ENCODE results near the gene BTRC. TPM values are rescaled to one million over a fixed set of nuclear protein-coding genes. Genes with fewer than 3 reads are reported as not detected.

The BTRC gene
- total RNA-seq, 4 donors from 2014 or later, result 14.7 to 23.0 (median 16.8) TPM

DNA sequence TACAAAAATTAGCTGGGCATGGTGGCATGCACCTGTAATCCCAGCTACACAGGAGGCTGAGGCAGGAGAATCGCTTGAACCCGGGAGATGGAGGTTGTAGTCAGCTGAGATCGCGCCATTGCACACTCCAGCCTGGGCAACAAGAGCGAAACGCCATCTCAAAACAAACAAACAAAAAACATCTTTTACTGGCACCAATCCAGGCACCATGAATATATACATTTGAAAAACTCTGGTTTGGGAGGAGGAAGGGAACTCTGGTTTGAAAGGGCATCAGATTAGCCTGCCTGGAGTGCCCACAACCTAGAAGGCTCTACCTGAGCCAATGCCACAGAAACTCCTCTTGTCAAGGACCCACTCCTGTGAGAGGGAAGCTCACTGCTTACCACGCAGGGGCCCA is 218.2 kb downstream of the BTRC start:
- TF ChIP-seq POLR2A (IDR thresholded peaks at IDR 0.05) (no peak), CTCF (IDR thresholded peaks at IDR 0.05) (no peak)
- WGBS, 2 donors, result 90 to 91% methylated on average over 7 of the region's 7 CpGs
- intact Hi-C loops (cut with DNase I; ENCODE audit: low total_unique reads), result no loop called here
- H3K4me3 ChIP-seq (ENCODE audit: low read depth, poor library complexity, severe bottlenecking), result no peak overlapping the region
- no peak for DNase-seq (ENCODE audit: low spot score in 2 of 2)

DNA sequence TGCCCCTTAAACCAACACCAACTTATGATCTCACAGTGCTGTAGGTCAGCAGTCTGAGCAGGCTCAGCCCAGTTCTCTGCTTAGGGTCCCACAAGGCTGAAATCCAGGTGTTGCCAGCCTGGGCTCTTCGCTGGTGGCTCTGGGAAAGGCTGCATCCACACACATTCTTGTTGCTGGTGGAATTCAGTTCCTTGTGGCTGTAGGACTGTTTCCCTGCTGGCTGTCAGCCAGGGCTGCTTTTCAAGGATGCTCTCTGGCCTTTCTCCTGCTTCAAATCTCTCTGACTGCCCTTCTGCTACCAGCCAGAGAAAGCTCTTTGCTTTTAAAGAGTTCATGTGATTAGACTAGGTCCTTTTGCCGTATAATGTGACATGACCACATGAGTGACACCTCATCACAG is 218.8 kb downstream of the BTRC start:
- TF ChIP-seq CTCF (IDR thresholded peaks at IDR 0.05) (no peak), POLR2A (IDR thresholded peaks at IDR 0.05) (no peak)
- intact Hi-C loops (cut with DNase I; ENCODE audit: low total_unique reads), result no loop called here
- H3K4me3 ChIP-seq (ENCODE audit: low read depth, poor library complexity, severe bottlenecking), result no peak overlapping the region
- no peak for DNase-seq (ENCODE audit: low spot score in 2 of 2)
- 92 to 95% methylated on average over 2 of the region's 2 CpGs for WGBS, 2 donors

- no peak overlapping the region for H3K4me3 ChIP-seq (ENCODE audit: low read depth, poor library complexity, severe bottlenecking)
- 85% methylated on average over 24 to 25 of the region's 25 CpGs for WGBS, 2 donors
- DNase-seq (ENCODE audit: low spot score in 2 of 2), result no peak
- TF ChIP-seq POLR2A (IDR thresholded peaks at IDR 0.05) (no peak), CTCF (IDR thresholded peaks at IDR 0.05) (no peak)
- intact Hi-C loops (cut with DNase I; ENCODE audit: low total_unique reads), result no loop called here
Observed at GRCh38 chr10:101573885-101574753, 220.2 kb downstream of the BTRC start.

DNA sequence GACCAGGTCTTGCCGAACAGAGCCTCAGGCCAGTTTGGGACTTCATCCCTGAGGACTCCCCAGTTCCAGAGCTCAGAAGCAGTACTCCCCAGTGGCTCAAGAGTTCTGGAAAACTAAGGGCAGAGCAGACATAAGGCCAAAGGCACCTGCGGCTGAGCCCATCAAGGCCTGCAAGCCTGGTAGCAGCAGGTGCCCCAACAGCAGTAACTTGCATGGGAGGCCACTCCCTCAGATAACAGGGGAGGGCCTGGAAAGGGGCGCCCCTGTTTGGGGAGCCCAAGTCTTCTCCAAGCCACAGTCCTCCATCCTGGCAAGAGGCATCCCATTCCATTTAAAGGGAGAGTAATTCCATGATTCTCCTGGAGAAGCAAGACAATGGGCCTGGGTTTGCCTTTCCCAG is 221.1 kb downstream of the BTRC start:
- DNase-seq (ENCODE audit: low spot score in 2 of 2), result no peak
- WGBS, 2 donors, result 89 to 90% methylated on average over 2 to 3 of the region's 3 CpGs
- no peak overlapping the region for H3K4me3 ChIP-seq (ENCODE audit: low read depth, poor library complexity, severe bottlenecking)
- intact Hi-C loops (cut with DNase I; ENCODE audit: low total_unique reads), result no loop called here
- TF ChIP-seq CTCF (IDR thresholded peaks at IDR 0.05), result no peak
- no peak for TF ChIP-seq POLR2A (IDR thresholded peaks at IDR 0.05)

GRCh38 chr10:101575580-101576210 is 221.7 kb downstream of the BTRC start:
- 76 to 88% methylated on average over 7 of the region's 7 CpGs for WGBS, 2 donors
- no peak for DNase-seq (ENCODE audit: low spot score in 2 of 2)
- H3K4me3 ChIP-seq (ENCODE audit: low read depth, poor library complexity, severe bottlenecking), result no peak overlapping the region
- TF ChIP-seq POLR2A (IDR thresholded peaks at IDR 0.05) (no peak), CTCF (IDR thresholded peaks at IDR 0.05) (no peak)
- intact Hi-C loops (cut with DNase I; ENCODE audit: low total_unique reads), result no loop called here

All from lower leg skin (tissue), 4 donors.